IMR-90 (cell line): Measurements from ENCODE around the gene CFAP221. TPM values are rescaled to one million over a fixed set of nuclear protein-coding genes. Genes with fewer than 3 reads are reported as not detected.

Experiments used
- ATAC-seq: fragments of 200-7000 bp; cut with Tn5 transposase; 2 replicates; pipeline ENCODE4 v1.9.1; 2020; ENCODE audit warnings: low read depth, mild to moderate bottlenecking, moderate library complexity
- BruUV-seq: library from RNA; stranded (reverse); fragments of 400-500 nt; replicated peaks from 2 replicates; lab custom pipeline; 2021; lab: Mats Ljungman, UMichigan
- CTCF ChIA-PET: fragments of 300-600 bp; formaldehyde crosslinking; extraction: SDS; loops from one replicate; lab custom pipeline; 2021; ENCODE audit warnings: antibody characterized with exemption; lab: Yijun Ruan, JAX
- POLR2A ChIA-PET: fragments of 300-600 bp; sonication (Branson Sonifier 250); formaldehyde crosslinking; loops from one replicate; lab custom pipeline; 2022; ENCODE audit warnings: antibody characterized with exemption; ENCODE audit not compliant: unreplicated experiment; lab: Charles Lee
- DNase-seq: peaks from one replicate; pipeline ENCODE4 v3.0.0; 2013
- H2AFZ ChIP-seq: replicated peaks from 2 replicates; pipeline ENCODE3; 2013; ENCODE audit warnings: low read length, mild to moderate bottlenecking; ENCODE audit not compliant: poor library complexity
- H2AK5ac ChIP-seq: 2 replicates; pipeline ENCODE4 v1.6.1; 2013; ENCODE audit warnings: low read depth, low read length, inconsistent platforms
- H2AK9ac ChIP-seq: replicated peaks from 2 replicates; pipeline ENCODE3; 2013; ENCODE audit warnings: mild to moderate bottlenecking, low read depth, low read length, moderate library complexity; ENCODE audit not compliant: poor library complexity
- H2BK120ac ChIP-seq: 2 replicates; pipeline ENCODE4 v1.6.1; 2013; ENCODE audit warnings: low read depth, low read length, inconsistent platforms
- H2BK15ac ChIP-seq: 3 replicates; pipeline ENCODE4 v1.6.1; 2013; ENCODE audit warnings: low read depth, low read length, inconsistent platforms
- H2BK20ac ChIP-seq: 2 replicates; pipeline ENCODE4 v1.6.1; 2013; ENCODE audit warnings: low read depth, mild to moderate bottlenecking, inconsistent platforms, low read length, moderate library complexity
- H2BK5ac ChIP-seq: 2 replicates; pipeline ENCODE4 v1.6.1; 2013; ENCODE audit warnings: mild to moderate bottlenecking, low read depth, low read length, inconsistent platforms; ENCODE audit not compliant: poor library complexity, severe bottlenecking
- H3K14ac ChIP-seq: replicated peaks from 2 replicates; pipeline ENCODE4 v1.6.1; 2013; ENCODE audit warnings: low read depth, low read length, inconsistent platforms
- H3K18ac ChIP-seq: 2 replicates; pipeline ENCODE4 v1.6.1; 2013; ENCODE audit warnings: low read depth, low read length, control low read depth
- H3K23ac ChIP-seq: 2 replicates; pipeline ENCODE4 v1.6.1; 2013; ENCODE audit warnings: low read depth, low read length, inconsistent platforms
- H3K27ac ChIP-seq: 2 replicates; pipeline ENCODE4 v1.5.1; 2013; ENCODE audit warnings: mild to moderate bottlenecking, control low read depth, low read length; ENCODE audit not compliant: insufficient read depth
- H3K27me3 ChIP-seq: 2 replicates; pipeline ENCODE4 v1.6.1; 2013; ENCODE audit warnings: low read length; ENCODE audit not compliant: control insufficient read depth, insufficient read depth
- H3K36me3 ChIP-seq: 2 replicates; pipeline ENCODE4 v1.6.1; 2013; ENCODE audit warnings: low read length, mixed read lengths; ENCODE audit not compliant: control insufficient read depth, insufficient read depth
- H3K4ac ChIP-seq: 2 replicates; pipeline ENCODE4 v1.6.1; 2013; ENCODE audit warnings: low read depth, low read length, inconsistent platforms
- H3K4me1 ChIP-seq: 2 replicates; pipeline ENCODE4 v1.6.1; 2013; ENCODE audit warnings: low read length, mixed read lengths; ENCODE audit not compliant: control insufficient read depth, insufficient read depth
- H3K4me2 ChIP-seq: 2 replicates; pipeline ENCODE4 v1.6.1; 2013; ENCODE audit warnings: low read depth, mild to moderate bottlenecking, control low read depth, low read length, moderate library complexity
- H3K4me3 ChIP-seq: 2 replicates; pipeline ENCODE4 v1.5.1; 2013; ENCODE audit warnings: low read depth, mild to moderate bottlenecking, control low read depth, low read length, moderate library complexity; ENCODE audit not compliant: insufficient read depth
- H3K56ac ChIP-seq: 2 replicates; pipeline ENCODE4 v1.6.1; 2013; ENCODE audit warnings: low read length, inconsistent platforms; ENCODE audit not compliant: insufficient read depth; ENCODE audit errors: extremely low read depth
- H3K79me1 ChIP-seq, 2 experiments: 2 replicates each; pipeline ENCODE4 v1.6.1; 2013; ENCODE audit warnings: low read length in 2 of 2, inconsistent platforms in 1 of 2, low read depth in 1 of 2
- H3K9ac ChIP-seq: 2 replicates; pipeline ENCODE4 v1.6.1; 2013; ENCODE audit warnings: low read depth, low read length, control low read depth
- H3K9me1 ChIP-seq: 2 replicates; pipeline ENCODE4 v1.6.1; 2013; ENCODE audit warnings: low read length, inconsistent platforms; ENCODE audit not compliant: insufficient read depth
- H3K9me3 ChIP-seq: 2 replicates; pipeline ENCODE4 v1.6.1; 2013; ENCODE audit warnings: low read length; ENCODE audit not compliant: control insufficient read depth, insufficient read depth
- H4K20me1 ChIP-seq: 2 replicates; pipeline ENCODE4 v1.6.1; 2013; ENCODE audit warnings: low read length, inconsistent platforms; ENCODE audit not compliant: insufficient read depth
- H4K5ac ChIP-seq: 2 replicates; pipeline ENCODE4 v1.6.1; 2013; ENCODE audit warnings: mild to moderate bottlenecking, low read depth, low read length, control low read depth
- H4K8ac ChIP-seq, 2 experiments: 2 replicates each; pipeline ENCODE4 v1.6.1; 2013; ENCODE audit warnings: low read depth in 2 of 2, low read length in 2 of 2, control low read depth in 1 of 2, inconsistent platforms in 1 of 2
- H4K91ac ChIP-seq: 2 replicates; pipeline ENCODE4 v1.6.1; 2013; ENCODE audit warnings: low read depth, low read length, inconsistent platforms; ENCODE audit not compliant: insufficient read depth
- BHLHE40 ChIP-seq: fragments of 150-350 bp; IDR thresholded peaks from 2 replicates; pipeline ENCODE4 v1.6.1; 2016; ENCODE audit warnings: mild to moderate bottlenecking, low read depth, low read length
- CEBPB ChIP-seq: IDR thresholded peaks from 2 replicates; pipeline ENCODE4 v1.6.1; 2012; ENCODE audit warnings: low read depth, low read length, improper control_type of control experiment
- CHD1 ChIP-seq: IDR thresholded peaks from 2 replicates; pipeline ENCODE4 v1.6.1; 2012; ENCODE audit warnings: low read depth, low read length, improper control_type of control experiment
- CTCF ChIP-seq: conservative IDR thresholded peaks from 2 replicates; pipeline ENCODE4 v1.5.1; 2012; ENCODE audit warnings: mild to moderate bottlenecking, low read depth, low read length, improper control_type of control experiment
- FOS ChIP-seq: fragments of 150-350 bp; IDR thresholded peaks from 2 replicates; pipeline ENCODE4 v1.6.1; 2016; ENCODE audit warnings: low read depth, low read length
- MAFK ChIP-seq: IDR thresholded peaks from 2 replicates; pipeline ENCODE4 v1.6.1; 2012; ENCODE audit warnings: low read depth, low read length, improper control_type of control experiment
- MAZ ChIP-seq: IDR thresholded peaks from 2 replicates; pipeline ENCODE4 v1.6.1; 2012; ENCODE audit warnings: low read depth, mild to moderate bottlenecking, low read length, improper control_type of control experiment, moderate library complexity, borderline replicate concordance
- MXI1 ChIP-seq: IDR thresholded peaks from 2 replicates; pipeline ENCODE4 v1.6.1; 2012; ENCODE audit warnings: low read depth, mild to moderate bottlenecking, low read length, moderate library complexity, borderline replicate concordance
- NFE2L2 ChIP-seq: fragments of 150-350 bp; IDR thresholded peaks from 2 replicates; pipeline ENCODE4 v1.6.1; 2016; ENCODE audit warnings: low read depth, mild to moderate bottlenecking, low read length
- POLR2A ChIP-seq: IDR thresholded peaks from 2 replicates; pipeline ENCODE4 v1.6.1; 2012; ENCODE audit warnings: mild to moderate bottlenecking, low read depth, low read length
- RCOR1 ChIP-seq: IDR thresholded peaks from 2 replicates; pipeline ENCODE4 v1.6.1; 2012; ENCODE audit warnings: mild to moderate bottlenecking, low read length, improper control_type of control experiment; ENCODE audit not compliant: insufficient replicate concordance
- RFX5 ChIP-seq: IDR thresholded peaks from 2 replicates; pipeline ENCODE4 v1.8.0; 2012; ENCODE audit warnings: low read depth, mild to moderate bottlenecking, low read length, moderate library complexity
- SMC3 ChIP-seq: fragments of 150-350 bp; IDR thresholded peaks from 2 replicates; pipeline ENCODE4 v1.6.1; 2016; ENCODE audit warnings: low read depth, mild to moderate bottlenecking, antibody characterized with exemption, low read length, moderate library complexity
- WGBS, 2 experiments: methylation state at CpG; one replicate each; pipeline versions ENCODE4 v1.1.5 to v1.1.7; 2013; ENCODE audit warnings: missing lambda C conversion rate in 2 of 2; ENCODE audit not compliant: insufficient read length in 1 of 2; ENCODE audit errors: extremely low coverage in 2 of 2; 5-methylcytosine and 5-hydroxymethylcytosine counted together
- dilution Hi-C: fragments of 300-500 bp; cut with HindIII; formaldehyde crosslinking; loops from one replicate; pipeline ENCODE4 v1.14.3; 2018; ENCODE audit warnings: low sequenced_read_pairs; ENCODE audit not compliant: unreplicated experiment
- in situ Hi-C: fragments of 300-500 bp; cut with MboI; formaldehyde crosslinking; loops from 3 replicates; pipeline ENCODE4 v1.14.3; 2019; ENCODE audit warnings: low sequenced_read_pairs, inconsistent platforms, mixed read lengths
- intact Hi-C: fragments of 100-400 bp; cut with micrococcal nuclease; formaldehyde crosslinking; loops from 2 replicates; pipeline ENCODE4 v1.10.0; 2022
- polyA plus RNA-seq, 3 experiments: library from polyadenylated mRNA; depleted of rRNA; stranded (reverse); fragments of >200 nt; gene quantifications; 2 replicates each; pipeline ENCODE4 v1.2.3, GENCODE V29; 2012; ENCODE audit warnings: low replicate concordance in 1 of 3
- total RNA-seq: library from RNA; depleted of rRNA; stranded (reverse); fragments of >200 nt; gene quantifications from 2 replicates; pipeline ENCODE4 v1.2.3, GENCODE V29; 2012
- TF ChIP-seq, protein P1 (sequence below): fragments of 150-350 bp; IDR thresholded peaks from 2 replicates; pipeline ENCODE4 v1.6.1; 2017; ENCODE audit warnings: mild to moderate bottlenecking, antibody characterized with exemption, low read length, low read depth
- TF ChIP-seq, protein P2 (sequence below): fragments of 150-350 bp; IDR thresholded peaks from 2 replicates; pipeline ENCODE4 v1.6.1; 2016; ENCODE audit warnings: low read depth, mild to moderate bottlenecking, low read length, moderate library complexity, borderline replicate concordance

Gene CFAP221
- total and polyA plus RNA-seq, 2 of the 4 experiments (the other 2 are of a cell fraction) = not detected

GRCh38 chr2:119592436-119592835 is 48.2 kb downstream of the CFAP221 start:
- intact Hi-C loops = no loop called here
- H3K79me1 ChIP-seq = no peaks in the 10 kb centered on the region
- H4K5ac ChIP-seq = no peak overlapping the region
- H3K18ac ChIP-seq = no peak overlapping the region
- DNase-seq (no peak), ATAC-seq (no peak)
- no TSS peak for BruUV-seq
- H3K14ac ChIP-seq = no peak overlapping the region
- H4K20me1 ChIP-seq = no peaks in the 10 kb centered on the region
- H3K4me3 ChIP-seq = no peak overlapping the region
- H3K9ac ChIP-seq = no peak overlapping the region
- no peak overlapping the region for H3K27ac ChIP-seq
- no peaks in the 10 kb centered on the region for H3K4me1 ChIP-seq
- ChIA-PET POLR2A (no interaction called here), CTCF (no interaction called here)
- peaks cover 2% of the 10 kb centered on the region; the same call in 1 of the 2 replicates for H3K27me3 ChIP-seq
- no peak overlapping the region for H4K91ac ChIP-seq
- no peaks in the 10 kb centered on the region for H3K9me1 ChIP-seq
- H3K56ac ChIP-seq = no peak overlapping the region
- no peak overlapping the region for H2BK120ac ChIP-seq
- TF ChIP-seq RCOR1 = no peak
- TF ChIP-seq NFE2L2 = no peak
- TF ChIP-seq FOS = no peak
- no peak for TF ChIP-seq RFX5
- no peak for TF ChIP-seq BHLHE40
- no peak for TF ChIP-seq POLR2A
- TF ChIP-seq MXI1 = no peak
- no peak for TF ChIP-seq CEBPB
- TF ChIP-seq CTCF = no peak
- TF ChIP-seq, protein P1, sequence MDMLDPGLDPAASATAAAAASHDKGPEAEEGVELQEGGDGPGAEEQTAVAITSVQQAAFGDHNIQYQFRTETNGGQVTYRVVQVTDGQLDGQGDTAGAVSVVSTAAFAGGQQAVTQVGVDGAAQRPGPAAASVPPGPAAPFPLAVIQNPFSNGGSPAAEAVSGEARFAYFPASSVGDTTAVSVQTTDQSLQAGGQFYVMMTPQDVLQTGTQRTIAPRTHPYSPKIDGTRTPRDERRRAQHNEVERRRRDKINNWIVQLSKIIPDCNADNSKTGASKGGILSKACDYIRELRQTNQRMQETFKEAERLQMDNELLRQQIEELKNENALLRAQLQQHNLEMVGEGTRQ = no peak
- TF ChIP-seq CHD1 = no peak
- TF ChIP-seq, protein P2, sequence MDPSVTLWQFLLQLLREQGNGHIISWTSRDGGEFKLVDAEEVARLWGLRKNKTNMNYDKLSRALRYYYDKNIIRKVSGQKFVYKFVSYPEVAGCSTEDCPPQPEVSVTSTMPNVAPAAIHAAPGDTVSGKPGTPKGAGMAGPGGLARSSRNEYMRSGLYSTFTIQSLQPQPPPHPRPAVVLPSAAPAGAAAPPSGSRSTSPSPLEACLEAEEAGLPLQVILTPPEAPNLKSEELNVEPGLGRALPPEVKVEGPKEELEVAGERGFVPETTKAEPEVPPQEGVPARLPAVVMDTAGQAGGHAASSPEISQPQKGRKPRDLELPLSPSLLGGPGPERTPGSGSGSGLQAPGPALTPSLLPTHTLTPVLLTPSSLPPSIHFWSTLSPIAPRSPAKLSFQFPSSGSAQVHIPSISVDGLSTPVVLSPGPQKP = no peak
- no peak for TF ChIP-seq SMC3
- TF ChIP-seq MAZ = no peak
- TF ChIP-seq MAFK = no peak
- H3K4me2 ChIP-seq = no peak overlapping the region
- no peak overlapping the region for H3K4ac ChIP-seq
- no peaks in the 10 kb centered on the region for H3K9me3 ChIP-seq
- no peak overlapping the region for H2AK5ac ChIP-seq
- H2BK15ac ChIP-seq = no peak overlapping the region
- no peak overlapping the region for H2BK5ac ChIP-seq
- in situ Hi-C loops = no loop called here
- H2BK20ac ChIP-seq = no peak overlapping the region
- H3K36me3 ChIP-seq = no peaks in the 10 kb centered on the region
- H2AK9ac ChIP-seq = no peak overlapping the region
- no peak overlapping the region for H3K23ac ChIP-seq
- no peak overlapping the region for H2AFZ ChIP-seq
- dilution Hi-C loops = no loop called here
- no peak overlapping the region for H4K8ac ChIP-seq
- WGBS, 2 experiments = 58% methylated on average over 2 of the region's 5 CpGs; no CpG with 5 or more reads in 1 of the 2 experiments
